ENCODE measurements around the gene ERVFRD-1.

ERVFRD-1 gene

GRCh38 chr6:11110921-11111768 lies at the start of gene ERVFRD-1:
TSS of gene ERVFRD-1 (minus strand) at chr6:11111725. CDS start at chr6:11105310, 6,415 bp downstream.
- no peak within 1 kb of the TSS for H3K4me3 ChIP-seq (ENCODE audit: low read length)
- no peak within 1 kb of the TSS for H3K9ac ChIP-seq (ENCODE audit: low read length)
- H3K9me3 ChIP-seq (ENCODE audit: control insufficient read depth, low read length), result no peaks in the 10 kb centered on the region
- no peaks in the 10 kb centered on the region for H3K36me3 ChIP-seq (ENCODE audit: control insufficient read depth, insufficient read depth, low read length)
- no peaks in the 10 kb centered on the region for H3K4me1 ChIP-seq (ENCODE audit: control insufficient read depth, insufficient read depth, low read length)
- H3K27me3 ChIP-seq (ENCODE audit: control insufficient read depth, insufficient read depth, low read length), result no peaks in the 10 kb centered on the region

DNA sequence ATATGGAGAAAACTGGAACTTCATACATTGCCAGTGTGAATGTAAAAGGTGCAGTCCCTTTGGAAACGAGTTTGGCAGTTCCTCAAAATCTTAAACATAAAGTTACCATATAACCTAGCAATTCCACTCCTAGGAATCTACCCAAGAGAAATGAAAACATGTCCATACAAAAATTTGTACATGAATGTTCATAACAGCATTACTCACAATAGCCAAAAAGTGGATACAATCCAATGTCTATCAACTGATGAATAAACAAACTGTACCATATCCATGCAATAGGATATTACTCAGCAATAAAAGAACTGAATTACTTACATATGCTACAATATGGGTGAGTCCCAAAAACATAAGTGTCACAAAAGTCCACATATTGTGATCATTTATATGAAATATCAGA lies 48.7 kb upstream of the ERVFRD-1 start:
- Histone ChIP-seq H3K27me3 (ENCODE audit: control insufficient read depth, insufficient read depth, low read length) (no peaks in the 10 kb centered on the region), H3K36me3 (ENCODE audit: control insufficient read depth, insufficient read depth, low read length) (no peaks in the 10 kb centered on the region), H3K4me1 (ENCODE audit: control insufficient read depth, insufficient read depth, low read length) (no peaks in the 10 kb centered on the region), H3K4me3 (ENCODE audit: low read length) (no peak overlapping the region), H3K9me3 (ENCODE audit: control insufficient read depth, low read length) (no peaks in the 10 kb centered on the region), H3K9ac (ENCODE audit: low read length) (no peak overlapping the region)

GRCh38 chr6:11155589-11155988 lies 44.1 kb upstream of the ERVFRD-1 start:
- Histone ChIP-seq H3K36me3 (ENCODE audit: control insufficient read depth, insufficient read depth, low read length) (no peaks in the 10 kb centered on the region), H3K9me3 (ENCODE audit: control insufficient read depth, low read length) (no peaks in the 10 kb centered on the region), H3K4me3 (ENCODE audit: low read length) (no peak overlapping the region), H3K9ac (ENCODE audit: low read length) (no peak overlapping the region), H3K4me1 (ENCODE audit: control insufficient read depth, insufficient read depth, low read length) (no peaks in the 10 kb centered on the region), H3K27me3 (ENCODE audit: control insufficient read depth, insufficient read depth, low read length) (no peaks in the 10 kb centered on the region)

DNA sequence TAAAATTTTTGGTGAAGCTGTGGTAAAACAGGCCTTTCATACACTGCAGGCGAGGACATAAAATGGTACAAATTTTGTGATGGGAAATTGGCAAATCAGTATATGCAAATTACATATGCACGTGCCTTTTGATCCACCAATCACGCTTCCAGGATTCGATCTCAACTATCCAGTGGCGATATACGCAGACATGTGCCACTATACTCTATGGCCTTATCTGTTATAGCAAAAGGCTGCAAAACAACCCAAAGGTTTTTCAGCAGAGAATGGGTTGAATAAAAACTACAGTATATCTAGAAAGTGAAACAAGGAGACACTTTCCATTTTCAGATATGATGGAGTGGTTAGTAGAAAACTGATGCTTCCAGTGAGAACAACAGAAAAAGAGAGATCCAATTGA lies 41.9 kb upstream of the ERVFRD-1 start:
- no peak overlapping the region for H3K4me3 ChIP-seq (ENCODE audit: low read length)

DNA sequence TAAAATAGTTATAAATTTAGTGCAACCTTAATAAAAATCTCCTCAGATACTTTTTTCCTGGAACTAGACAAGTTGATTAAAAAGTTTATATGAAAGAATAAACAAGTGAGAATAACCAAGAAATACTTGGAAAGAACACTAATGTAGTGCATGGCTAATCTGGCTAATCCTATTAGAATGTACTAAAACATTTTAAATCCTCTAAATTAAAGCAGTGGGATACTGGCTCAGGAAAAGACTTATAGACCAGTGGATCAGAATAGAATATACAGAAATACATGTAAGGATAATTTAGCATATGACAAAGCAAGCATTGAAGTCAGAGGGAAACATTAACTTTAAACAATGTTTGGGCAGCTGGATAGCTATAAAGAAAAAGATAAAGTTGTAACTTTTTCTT lies 41.1 kb upstream of the ERVFRD-1 start:
- no peak overlapping the region for H3K9ac ChIP-seq (ENCODE audit: low read length)
- H3K4me1 ChIP-seq (ENCODE audit: control insufficient read depth, insufficient read depth, low read length), result no peaks in the 10 kb centered on the region
- H3K9me3 ChIP-seq (ENCODE audit: control insufficient read depth, low read length), result no peaks in the 10 kb centered on the region
- no peak overlapping the region for H3K4me3 ChIP-seq (ENCODE audit: low read length)
- no peaks in the 10 kb centered on the region for H3K36me3 ChIP-seq (ENCODE audit: control insufficient read depth, insufficient read depth, low read length)
- H3K27me3 ChIP-seq (ENCODE audit: control insufficient read depth, insufficient read depth, low read length), result no peaks in the 10 kb centered on the region

More for the DNA sequence above, 41.9 kb upstream of the ERVFRD-1 start:
- no peaks in the 10 kb centered on the region for H3K27me3 ChIP-seq (ENCODE audit: control insufficient read depth, insufficient read depth, low read length)
- no peaks in the 10 kb centered on the region for H3K36me3 ChIP-seq (ENCODE audit: control insufficient read depth, insufficient read depth, low read length)
- H3K9ac ChIP-seq (ENCODE audit: low read length), result no peak overlapping the region
- no peaks in the 10 kb centered on the region for H3K9me3 ChIP-seq (ENCODE audit: control insufficient read depth, low read length)
- H3K4me1 ChIP-seq (ENCODE audit: control insufficient read depth, insufficient read depth, low read length), result no peaks in the 10 kb centered on the region

DNA sequence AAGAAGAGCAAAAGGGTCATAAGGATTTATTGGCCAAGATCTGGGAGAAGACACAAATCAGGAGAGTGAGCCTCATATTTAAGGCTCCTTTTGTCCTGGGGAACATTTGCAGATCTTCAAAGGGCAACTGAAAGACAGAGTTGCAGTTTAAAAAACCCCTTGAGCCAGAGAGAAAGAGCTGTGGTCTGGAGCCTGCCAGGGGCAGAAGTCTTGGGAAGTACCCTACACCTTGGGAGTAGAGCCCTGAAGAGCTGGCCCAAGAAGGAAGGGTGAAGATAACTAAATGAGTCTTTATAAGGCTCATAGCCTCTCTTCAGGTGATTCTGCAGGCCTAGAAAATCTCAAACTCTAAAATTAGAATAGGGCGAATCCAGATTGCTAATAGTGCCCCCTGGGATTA lies 40.0 kb upstream of the ERVFRD-1 start:
- no peaks in the 10 kb centered on the region for H3K27me3 ChIP-seq (ENCODE audit: control insufficient read depth, insufficient read depth, low read length)
- H3K4me1 ChIP-seq (ENCODE audit: control insufficient read depth, insufficient read depth, low read length), result no peaks in the 10 kb centered on the region
- no peaks in the 10 kb centered on the region for H3K36me3 ChIP-seq (ENCODE audit: control insufficient read depth, insufficient read depth, low read length)
- H3K9me3 ChIP-seq (ENCODE audit: control insufficient read depth, low read length), result no peaks in the 10 kb centered on the region
- H3K4me3 ChIP-seq (ENCODE audit: low read length), result no peak overlapping the region
- no peak overlapping the region for H3K9ac ChIP-seq (ENCODE audit: low read length)

GRCh38 chr6:11149551-11149950 lies 38.0 kb upstream of the ERVFRD-1 start:
- Histone ChIP-seq H3K4me3 (ENCODE audit: low read length) (no peak overlapping the region), H3K9ac (ENCODE audit: low read length) (no peak overlapping the region), H3K4me1 (ENCODE audit: control insufficient read depth, insufficient read depth, low read length) (no peaks in the 10 kb centered on the region), H3K27me3 (ENCODE audit: control insufficient read depth, insufficient read depth, low read length) (no peaks in the 10 kb centered on the region), H3K36me3 (ENCODE audit: control insufficient read depth, insufficient read depth, low read length) (no peaks in the 10 kb centered on the region), H3K9me3 (ENCODE audit: control insufficient read depth, low read length) (no peaks in the 10 kb centered on the region)

- Histone ChIP-seq H3K9me3 (ENCODE audit: control insufficient read depth, low read length) (no peaks in the 10 kb centered on the region), H3K4me3 (ENCODE audit: low read length) (no peak overlapping the region), H3K27me3 (ENCODE audit: control insufficient read depth, insufficient read depth, low read length) (no peaks in the 10 kb centered on the region), H3K9ac (ENCODE audit: low read length) (no peak overlapping the region), H3K4me1 (ENCODE audit: control insufficient read depth, insufficient read depth, low read length) (peaks cover 7% of the 10 kb centered on the region), H3K36me3 (ENCODE audit: control insufficient read depth, insufficient read depth, low read length) (no peaks in the 10 kb centered on the region)
Observed at GRCh38 chr6:11146117-11146826, 34.7 kb upstream of the ERVFRD-1 start.

DNA sequence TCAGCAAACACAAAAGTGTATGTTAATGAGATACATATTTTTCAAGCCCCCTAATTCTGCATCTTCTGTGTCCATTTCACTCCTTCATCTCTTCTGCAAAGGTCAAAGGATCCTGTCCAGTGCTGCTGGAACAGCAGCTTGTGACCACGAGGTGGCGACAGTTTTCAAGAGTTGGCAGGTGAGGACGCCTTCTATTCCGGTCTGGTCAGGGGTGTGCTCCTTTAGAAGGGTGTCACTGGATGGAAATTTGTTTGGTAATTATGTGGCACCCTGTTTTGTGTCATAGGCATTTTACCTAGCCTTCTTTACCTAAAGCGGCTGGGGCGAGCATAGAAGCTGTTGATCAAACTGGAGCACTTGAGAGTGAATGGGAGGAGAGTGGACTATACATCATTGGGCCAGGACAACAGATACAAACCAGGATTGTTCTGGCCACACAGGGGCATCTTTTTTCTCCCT lies 32.9 kb upstream of the ERVFRD-1 start:
- H3K4me3 ChIP-seq (ENCODE audit: low read length), result no peak overlapping the region
- peaks cover 7% of the 10 kb centered on the region for H3K4me1 ChIP-seq (ENCODE audit: control insufficient read depth, insufficient read depth, low read length)
- H3K36me3 ChIP-seq (ENCODE audit: control insufficient read depth, insufficient read depth, low read length), result no peaks in the 10 kb centered on the region
- no peak overlapping the region for H3K9ac ChIP-seq (ENCODE audit: low read length)
- H3K27me3 ChIP-seq (ENCODE audit: control insufficient read depth, insufficient read depth, low read length), result no peaks in the 10 kb centered on the region
- H3K9me3 ChIP-seq (ENCODE audit: control insufficient read depth, low read length), result no peaks in the 10 kb centered on the region

- Histone ChIP-seq H3K4me3 (ENCODE audit: low read length) (no peak overlapping the region), H3K9ac (ENCODE audit: low read length) (no peak overlapping the region), H3K36me3 (ENCODE audit: control insufficient read depth, insufficient read depth, low read length) (no peaks in the 10 kb centered on the region), H3K27me3 (ENCODE audit: control insufficient read depth, insufficient read depth, low read length) (no peaks in the 10 kb centered on the region), H3K9me3 (ENCODE audit: control insufficient read depth, low read length) (no peaks in the 10 kb centered on the region), H3K4me1 (ENCODE audit: control insufficient read depth, insufficient read depth, low read length) (peaks cover 7% of the 10 kb centered on the region)
Observed at GRCh38 chr6:11143394-11144371, 32.2 kb upstream of the ERVFRD-1 start.

DNA sequence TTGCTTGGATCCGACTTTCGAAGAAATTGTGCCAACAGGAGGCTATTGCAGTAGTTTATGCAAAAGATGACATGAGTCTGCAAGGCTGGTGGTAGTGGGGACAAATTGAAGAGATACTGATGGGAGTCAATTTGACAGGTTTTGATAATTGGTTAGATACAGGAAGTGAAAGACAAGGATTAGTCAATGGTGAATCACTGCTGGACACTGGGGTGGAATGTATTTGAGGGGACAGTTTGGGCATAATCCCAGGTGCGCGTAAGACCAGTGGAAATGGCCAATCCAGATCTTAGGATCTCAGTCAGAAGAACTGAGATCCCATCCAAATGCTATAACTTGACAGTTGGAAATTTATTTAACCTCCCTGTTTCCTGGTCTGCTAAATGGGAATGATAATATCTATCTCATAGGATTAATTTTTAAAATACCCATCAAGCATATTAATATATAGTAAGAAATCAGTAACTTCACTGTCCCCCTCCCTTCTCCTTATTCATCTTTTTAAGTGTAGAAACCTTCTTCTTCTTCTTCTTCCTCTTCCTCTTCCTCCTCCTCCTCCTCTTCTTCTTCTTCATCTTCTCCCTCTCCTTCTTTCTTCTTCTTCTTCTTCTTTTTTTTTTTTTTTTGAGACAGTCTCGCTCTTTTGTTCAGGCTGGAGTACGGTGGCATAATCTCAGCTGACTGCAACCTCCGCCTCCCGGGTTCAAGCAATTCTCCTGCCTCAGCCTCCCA lies 30.9 kb upstream of the ERVFRD-1 start:
- no peaks in the 10 kb centered on the region for H3K27me3 ChIP-seq (ENCODE audit: control insufficient read depth, insufficient read depth, low read length)
- H3K4me1 ChIP-seq (ENCODE audit: control insufficient read depth, insufficient read depth, low read length), result peaks cover 7% of the 10 kb centered on the region
- H3K36me3 ChIP-seq (ENCODE audit: control insufficient read depth, insufficient read depth, low read length), result no peaks in the 10 kb centered on the region
- no peaks in the 10 kb centered on the region for H3K9me3 ChIP-seq (ENCODE audit: control insufficient read depth, low read length)
- no peak overlapping the region for H3K9ac ChIP-seq (ENCODE audit: low read length)
- no peak overlapping the region for H3K4me3 ChIP-seq (ENCODE audit: low read length)
